Measurements from ENCODE around the gene ROBO3.

Gene ROBO3

GRCh38 chr11:124867700-124868099, 2.5 kb downstream of the ROBO3 start:
- Histone ChIP-seq H3K4me2 (ENCODE audit: low read depth, low read length, poor library complexity, severe bottlenecking) (no peak overlapping the region), H3F3A (ENCODE audit: insufficient read depth) (no peaks in the 10 kb centered on the region), H2AFZ (ENCODE audit: low read depth, low read length, severe bottlenecking) (no peak overlapping the region), H3K27me3 (ENCODE audit: low read length) (no peaks in the 10 kb centered on the region), H3K9ac (ENCODE audit: low read length) (no peak overlapping the region), H3K27ac (ENCODE audit: low read depth, low read length) (no peak overlapping the region), H3K4me3 (ENCODE audit: insufficient read depth, low read length, poor library complexity, severe bottlenecking) (no peak overlapping the region), H3K36me3 (ENCODE audit: low read length) (no peaks in the 10 kb centered on the region), H3K9me2 (replicated peaks; ENCODE audit: insufficient read depth, low read length) (no peaks in the 10 kb centered on the region), H3K9me3 (ENCODE audit: insufficient read depth, low read length) (no peaks in the 10 kb centered on the region), H4K20me1 (ENCODE audit: low read depth, low read length) (no peaks in the 10 kb centered on the region), H3K79me2 (ENCODE audit: insufficient read depth, low read length) (no peaks in the 10 kb centered on the region)
- no peak for TF ChIP-seq CTCF (IDR thresholded peaks at IDR 0.05; ENCODE audit: insufficient read depth, low read length, poor library complexity, severe bottlenecking)
- TF ChIP-seq EZH2phosphoT487 (conservative IDR thresholded peaks at IDR 0.05; ENCODE audit: low read length): no peak

DNA sequence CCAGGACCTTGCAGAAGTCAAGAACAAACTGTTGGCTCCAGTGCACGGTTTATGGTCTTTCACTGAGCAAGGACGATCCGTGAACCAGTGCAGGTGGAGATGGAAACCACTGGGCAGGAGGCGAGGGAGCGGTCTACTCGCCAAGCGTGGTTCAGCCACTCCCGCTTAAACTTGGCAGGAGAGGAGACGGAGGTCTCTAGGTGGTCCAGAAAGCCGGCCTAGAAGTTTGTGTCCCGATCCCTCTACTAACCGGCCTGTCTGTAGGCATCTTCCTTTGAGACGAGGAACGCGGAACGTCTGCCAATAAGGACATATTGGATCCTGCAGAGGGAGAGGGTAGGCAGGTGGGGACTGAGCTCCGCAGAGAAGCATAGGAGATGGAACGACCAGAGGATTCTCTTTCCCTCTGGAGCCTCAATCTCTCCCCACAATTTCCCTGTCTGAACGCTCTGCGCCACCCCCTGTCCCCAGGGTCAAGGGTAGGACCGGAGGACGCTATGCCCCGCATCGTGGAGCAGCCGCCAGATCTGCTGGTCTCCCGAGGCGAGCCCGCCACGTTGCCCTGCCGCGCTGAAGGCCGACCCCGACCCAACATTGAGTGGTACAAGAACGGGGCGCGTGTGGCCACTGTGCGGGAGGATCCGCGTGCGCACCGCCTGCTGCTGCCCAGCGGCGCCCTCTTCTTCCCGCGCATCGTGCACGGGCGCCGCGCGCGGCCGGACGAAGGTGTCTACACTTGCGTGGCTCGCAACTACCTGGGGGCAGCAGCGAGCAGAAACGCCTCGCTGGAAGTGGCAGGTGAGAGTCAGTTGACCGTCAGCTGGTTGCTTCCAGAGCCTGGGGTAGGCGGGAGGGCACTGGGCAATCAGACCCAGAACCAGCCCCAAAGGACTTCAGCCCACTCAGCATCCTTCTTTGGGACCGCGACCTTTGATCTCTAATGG, 3.4 kb downstream of the ROBO3 start:
- Histone ChIP-seq H3K4me3 (ENCODE audit: insufficient read depth, low read length, poor library complexity, severe bottlenecking) (no peak overlapping the region), H3K9me2 (replicated peaks; ENCODE audit: insufficient read depth, low read length) (no peaks in the 10 kb centered on the region), H3K27me3 (ENCODE audit: low read length) (no peaks in the 10 kb centered on the region), H2AFZ (ENCODE audit: low read depth, low read length, severe bottlenecking) (no peak overlapping the region), H3K9ac (ENCODE audit: low read length) (no peak overlapping the region), H4K20me1 (ENCODE audit: low read depth, low read length) (no peaks in the 10 kb centered on the region), H3K36me3 (ENCODE audit: low read length) (no peaks in the 10 kb centered on the region), H3K79me2 (ENCODE audit: insufficient read depth, low read length) (no peaks in the 10 kb centered on the region), H3F3A (ENCODE audit: insufficient read depth) (no peaks in the 10 kb centered on the region), H3K27ac (ENCODE audit: low read depth, low read length) (no peak overlapping the region), H3K9me3 (ENCODE audit: insufficient read depth, low read length) (no peaks in the 10 kb centered on the region), H3K4me2 (ENCODE audit: low read depth, low read length, poor library complexity, severe bottlenecking) (no peak overlapping the region)
- TF ChIP-seq EZH2phosphoT487 (conservative IDR thresholded peaks at IDR 0.05; ENCODE audit: low read length): no peak
- no peak for TF ChIP-seq CTCF (IDR thresholded peaks at IDR 0.05; ENCODE audit: insufficient read depth, low read length, poor library complexity, severe bottlenecking)

DNA sequence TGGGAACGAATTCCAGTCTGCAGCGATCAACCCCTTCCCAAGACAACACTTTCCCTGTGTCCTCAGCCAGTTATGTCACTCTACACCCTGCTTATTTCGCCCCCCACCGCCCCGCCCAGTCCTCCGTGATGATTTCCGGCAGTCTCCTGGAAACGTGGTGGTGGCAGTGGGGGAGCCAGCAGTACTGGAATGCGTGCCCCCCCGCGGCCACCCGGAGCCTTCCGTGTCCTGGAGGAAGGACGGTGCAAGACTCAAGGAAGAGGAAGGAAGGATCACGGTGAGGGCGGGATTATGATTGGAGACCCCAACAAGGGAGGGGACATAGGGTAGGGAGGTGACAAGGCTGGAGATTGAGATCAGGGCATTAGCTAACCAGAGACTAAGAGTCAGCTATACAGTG, 4.1 kb downstream of the ROBO3 start:
- Histone ChIP-seq H3K9me3 (ENCODE audit: insufficient read depth, low read length) (no peaks in the 10 kb centered on the region), H3K9ac (ENCODE audit: low read length) (no peak overlapping the region), H3K79me2 (ENCODE audit: insufficient read depth, low read length) (no peaks in the 10 kb centered on the region), H3K27ac (ENCODE audit: low read depth, low read length) (no peak overlapping the region), H3K4me3 (ENCODE audit: insufficient read depth, low read length, poor library complexity, severe bottlenecking) (no peak overlapping the region), H3K4me2 (ENCODE audit: low read depth, low read length, poor library complexity, severe bottlenecking) (no peak overlapping the region), H3K27me3 (ENCODE audit: low read length) (no peaks in the 10 kb centered on the region), H3K9me2 (replicated peaks; ENCODE audit: insufficient read depth, low read length) (no peaks in the 10 kb centered on the region), H3K36me3 (ENCODE audit: low read length) (no peaks in the 10 kb centered on the region), H3F3A (ENCODE audit: insufficient read depth) (no peaks in the 10 kb centered on the region), H2AFZ (ENCODE audit: low read depth, low read length, severe bottlenecking) (no peak overlapping the region), H4K20me1 (ENCODE audit: low read depth, low read length) (no peaks in the 10 kb centered on the region)
- TF ChIP-seq CTCF (IDR thresholded peaks at IDR 0.05; ENCODE audit: insufficient read depth, low read length, poor library complexity, severe bottlenecking) (no peak), EZH2phosphoT487 (conservative IDR thresholded peaks at IDR 0.05; ENCODE audit: low read length) (no peak)
